CD4-positive, alpha-beta T cell treated with Interleukin-2 at 100 ng/mL for 4 hours (primary cell): ENCODE measurements around the gene CD52.

ENCODE experiments used
- DNase-seq: peaks from one replicate; pipeline ENCODE4 v3.0.0-alpha.2; 2020; ENCODE audit warnings: low spot score

Gene CD52, protein sequence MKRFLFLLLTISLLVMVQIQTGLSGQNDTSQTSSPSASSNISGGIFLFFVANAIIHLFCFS

DNA sequence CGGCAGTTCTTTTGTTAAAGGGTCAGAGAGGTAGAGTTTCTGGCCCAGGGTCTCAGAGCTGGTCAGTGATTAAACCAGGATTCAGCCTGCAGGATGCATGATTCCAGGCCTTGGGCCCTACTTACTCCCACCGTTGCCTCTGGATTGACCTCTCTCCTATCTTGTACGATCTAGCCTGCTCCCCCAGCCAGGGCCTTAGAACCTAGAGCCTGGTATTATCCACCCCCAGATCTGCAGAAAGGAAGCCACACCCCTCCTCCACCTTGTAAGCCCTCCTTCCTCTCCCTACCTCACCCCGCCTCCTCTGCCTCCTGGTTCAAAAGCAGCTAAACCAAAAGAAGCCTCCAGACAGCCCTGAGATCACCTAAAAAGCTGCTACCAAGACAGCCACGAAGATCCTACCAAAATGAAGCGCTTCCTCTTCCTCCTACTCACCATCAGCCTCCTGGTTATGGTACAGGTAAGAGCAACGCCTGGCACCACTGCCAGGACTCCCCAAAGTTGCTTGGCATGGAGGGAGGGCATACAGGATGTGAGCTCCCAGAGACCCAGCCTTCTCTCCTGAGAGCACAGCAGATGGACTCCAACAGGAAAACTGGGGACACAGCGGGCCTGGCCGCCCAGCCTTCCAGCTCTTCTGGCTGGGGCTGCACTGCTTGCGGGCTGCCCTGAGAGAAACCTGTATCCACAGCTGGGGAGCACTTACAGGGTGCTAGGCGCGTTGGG lies at the start of gene CD52:
Gene CD52, plus strand, starts transcription at position 347 of the 726 bp plus-strand sequence. Its CDS starts 60 bp downstream, at position 407.
- DNase-seq = peak; percentile 85

DNA sequence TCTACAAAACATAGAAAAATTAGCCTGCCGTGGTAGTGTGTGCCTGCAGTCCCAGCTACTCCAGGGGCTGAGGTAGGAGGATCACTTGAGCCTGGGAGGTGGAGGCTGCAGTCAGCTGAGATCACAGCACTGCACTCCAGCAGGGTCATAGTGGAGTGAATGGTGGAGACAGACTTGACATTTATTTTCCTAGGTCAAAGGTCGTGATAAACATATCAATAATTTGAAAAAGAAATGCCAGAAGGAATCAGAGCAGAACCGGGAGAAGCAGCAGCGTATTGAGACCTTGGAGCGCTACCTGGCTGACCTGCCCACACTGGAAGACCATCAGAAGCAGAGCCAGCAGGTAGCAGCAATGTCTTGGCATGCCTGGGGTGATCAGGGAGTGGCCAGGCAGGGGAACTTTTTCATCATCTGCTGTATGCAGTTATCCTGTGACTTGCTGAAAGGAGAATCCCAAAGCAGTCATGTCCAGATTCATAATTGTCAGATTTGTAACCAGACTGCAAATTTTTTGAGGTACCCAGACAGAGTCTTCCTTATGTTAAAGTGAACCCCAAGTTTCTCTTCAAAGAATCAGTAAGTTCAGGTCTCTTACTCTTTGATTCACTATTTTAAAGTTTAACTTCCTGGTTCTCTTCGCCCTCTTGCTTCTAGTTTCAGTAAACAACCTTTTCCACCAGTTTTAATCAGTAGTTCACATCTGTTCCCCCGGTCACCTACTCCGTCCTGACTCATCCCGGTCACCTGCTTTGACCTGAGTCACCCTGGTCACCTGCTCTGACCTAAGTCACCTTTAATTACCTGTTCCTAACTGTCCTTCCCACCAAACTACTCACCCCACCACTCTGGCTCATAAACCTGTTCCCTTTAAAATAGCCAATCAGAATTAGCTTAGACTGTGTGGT lies 49.2 kb upstream of the CD52 start:
- DNase-seq = no peak

DNA sequence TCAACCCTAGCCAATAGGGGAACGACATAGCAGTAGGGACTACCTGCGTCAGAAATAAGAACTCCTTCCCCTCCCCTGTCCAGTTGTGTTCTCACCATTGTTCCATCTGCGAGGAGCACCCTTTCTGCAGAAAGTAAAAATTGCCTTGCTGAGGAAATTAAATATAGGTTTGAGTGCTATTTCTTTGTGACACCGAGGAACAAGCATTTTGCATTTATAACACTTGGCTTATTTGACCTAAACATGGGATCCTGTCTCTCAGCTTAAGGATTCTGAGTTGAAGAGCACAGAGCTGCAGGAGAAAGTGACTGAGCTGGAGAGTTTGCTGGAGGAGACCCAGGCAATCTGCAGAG lies 48.6 kb upstream of the CD52 start:
- DNase-seq = no peak

GRCh38 chr1:26274801-26275425 lies 42.8 kb upstream of the CD52 start:
- DNase-seq = no peak

DNA sequence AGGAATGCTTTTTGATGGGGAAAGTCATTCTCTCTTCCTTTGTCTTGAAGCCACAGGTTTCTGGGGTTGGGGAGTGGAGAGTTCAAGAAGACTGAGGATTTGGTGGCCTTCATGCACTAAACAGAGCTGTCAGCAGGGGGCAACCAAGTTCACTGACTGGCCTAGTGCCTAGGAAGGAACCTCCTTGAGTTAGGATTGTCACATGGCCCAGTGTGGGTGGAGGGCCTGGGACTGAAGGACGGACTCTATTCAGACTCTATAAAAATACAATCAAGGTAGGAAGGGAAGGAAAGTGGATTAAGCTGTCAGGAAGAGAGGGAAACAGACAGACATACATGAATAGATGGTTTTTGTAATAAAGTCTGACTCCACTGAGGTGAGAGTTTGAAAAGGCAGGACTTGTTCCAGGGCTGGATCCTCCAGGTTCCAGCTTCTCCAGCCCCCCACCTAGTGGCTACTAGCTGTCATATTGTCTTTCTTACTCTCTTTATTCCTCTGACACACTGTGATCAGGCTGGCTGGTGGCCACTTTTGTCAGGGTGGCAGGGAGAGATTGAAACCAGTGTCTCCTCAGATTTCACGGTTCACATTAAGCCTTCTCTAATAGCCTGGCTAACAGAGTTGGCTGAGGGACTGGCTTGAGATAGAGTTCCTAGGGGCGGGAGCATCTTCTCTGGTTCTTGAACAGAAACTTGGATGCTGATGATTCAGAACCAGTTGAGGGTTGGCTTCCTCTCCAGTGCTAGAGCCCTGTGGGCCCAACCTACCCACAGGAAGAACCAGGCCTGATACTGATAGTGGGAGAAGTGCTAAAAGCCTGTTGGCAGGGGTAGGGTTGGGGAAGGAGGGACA lies 42.0 kb upstream of the CD52 start:
- DNase-seq = peak; percentile 87

GRCh38 chr1:26276432-26276838 lies 41.3 kb upstream of the CD52 start:
- DNase-seq = no peak

GRCh38 chr1:26277261-26277661 lies 40.5 kb upstream of the CD52 start:
- no peak for DNase-seq

DNA sequence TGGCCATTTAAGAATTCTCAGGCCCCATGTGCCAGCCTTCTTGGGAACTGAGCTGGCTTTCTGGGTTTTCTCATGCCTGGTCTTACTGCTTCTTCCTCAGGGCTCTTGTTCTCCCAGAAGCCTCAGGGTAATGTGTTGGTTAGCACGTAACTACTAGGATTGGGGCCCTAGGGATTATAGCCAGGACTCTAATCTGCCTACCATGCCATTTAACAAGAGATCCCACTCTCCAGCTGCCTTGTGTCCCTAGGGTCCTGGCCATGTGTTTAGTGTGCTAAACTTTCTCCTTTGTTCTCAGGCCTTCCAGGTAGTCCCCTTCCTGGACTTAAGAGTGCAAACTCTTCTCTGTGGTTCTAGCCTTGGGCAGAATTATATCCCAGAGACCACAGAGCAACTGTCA lies 40.0 kb upstream of the CD52 start:
- no peak for DNase-seq

DNA sequence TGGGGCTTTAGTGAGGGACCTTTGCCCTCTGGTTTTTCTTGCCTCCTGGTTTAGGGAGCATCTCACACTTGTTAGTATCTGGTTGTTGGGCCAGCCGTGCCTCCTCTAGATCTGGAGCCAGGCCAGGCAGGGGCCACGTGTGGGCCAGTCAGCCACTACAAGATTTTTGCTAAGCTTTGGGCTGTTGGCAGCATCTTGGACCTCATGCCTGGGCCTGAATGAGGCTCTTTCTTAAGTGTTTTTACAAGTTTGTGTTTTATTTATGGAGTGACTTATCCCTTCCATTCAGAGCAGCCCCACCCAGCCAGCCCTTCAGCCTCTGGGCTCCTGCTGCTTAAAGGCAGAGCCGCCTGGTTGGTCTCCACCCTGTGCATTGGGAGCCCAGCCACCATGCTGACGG lies 39.5 kb upstream of the CD52 start:
- no peak for DNase-seq

- peak; percentile 41 for DNase-seq
Measured at GRCh38 chr1:26278724-26279455, 38.9 kb upstream of the CD52 start.

DNA sequence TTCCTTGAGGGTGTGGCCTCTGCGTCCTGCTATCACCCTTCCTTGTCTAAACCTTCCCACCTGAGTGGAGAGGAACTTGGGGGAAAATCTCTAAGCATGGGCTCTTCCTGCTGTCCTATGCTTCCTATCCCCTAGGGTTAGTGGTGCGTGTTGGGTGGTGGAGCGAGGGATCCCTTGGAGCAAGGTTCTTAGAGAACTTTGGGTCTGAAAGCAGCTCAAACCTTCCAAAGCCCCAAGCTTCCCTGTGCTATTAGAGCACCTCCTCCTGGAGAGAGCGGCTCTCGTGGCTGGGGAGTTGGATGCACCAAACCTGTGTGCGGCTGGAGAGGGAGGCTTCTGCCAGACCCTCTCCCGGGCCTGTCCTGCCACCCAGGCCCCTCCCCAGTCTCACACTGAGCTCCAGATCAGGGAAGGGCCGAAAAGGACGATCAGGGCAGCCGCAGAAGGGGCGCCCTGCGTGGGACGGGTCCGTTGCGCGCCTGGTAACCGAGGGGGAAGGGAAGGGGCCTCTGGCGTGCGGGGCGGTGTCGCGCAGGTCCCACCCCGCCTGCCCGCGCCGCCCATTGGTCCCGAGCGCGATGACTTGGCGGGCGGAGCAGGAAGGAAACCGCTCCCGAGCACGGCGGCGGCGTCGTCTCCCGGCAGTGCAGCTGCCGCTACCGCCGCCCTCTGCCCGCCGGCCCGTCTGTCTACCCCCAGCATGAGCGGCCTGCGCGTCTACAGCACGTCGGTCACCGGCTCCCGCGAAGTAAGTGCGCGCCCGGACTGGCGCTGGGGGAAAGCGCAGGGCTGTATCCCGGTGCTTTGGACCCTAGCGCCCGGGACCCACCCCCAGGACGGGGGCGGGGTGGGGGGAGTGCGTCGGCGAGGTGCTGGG lies 38.1 kb upstream of the CD52 start, which contains the start of gene SH3BGRL3:
Gene SH3BGRL3, plus strand, starts transcription at position 631 of the 877 bp plus-strand sequence. Its CDS starts 70 bp downstream, at position 701.
- DNase-seq = peak; percentile 85

DNA sequence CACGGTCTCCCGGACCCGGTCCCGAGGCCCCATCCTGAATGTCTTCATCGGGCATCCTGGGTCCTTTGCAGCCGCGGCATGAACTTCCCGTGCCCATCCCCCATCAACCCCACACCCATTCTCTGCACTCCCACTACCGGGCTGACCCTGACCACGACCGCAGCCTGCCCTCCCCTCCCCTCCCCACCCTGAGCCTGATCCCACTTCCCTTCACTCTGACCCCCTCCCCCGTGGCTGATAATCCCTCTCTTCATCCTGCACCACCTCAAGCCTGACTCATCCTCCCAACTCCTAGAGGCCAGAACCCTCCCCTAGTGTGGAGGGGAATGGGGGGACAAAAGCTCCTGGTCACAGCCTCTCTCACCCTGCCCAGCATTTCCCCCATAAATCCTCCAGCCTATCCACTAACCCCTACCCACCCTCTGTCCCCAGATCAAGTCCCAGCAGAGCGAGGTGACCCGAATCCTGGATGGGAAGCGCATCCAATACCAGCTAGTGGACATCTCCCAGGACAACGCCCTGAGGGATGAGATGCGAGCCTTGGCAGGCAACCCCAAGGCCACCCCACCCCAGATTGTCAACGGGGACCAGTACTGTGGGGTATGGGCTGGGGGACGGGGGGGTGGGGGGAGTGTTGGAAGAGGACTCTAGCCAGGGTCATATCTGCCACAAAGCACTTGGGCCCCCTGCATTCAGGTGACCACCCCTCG lies 37.3 kb upstream of the CD52 start:
- no peak for DNase-seq

DNA sequence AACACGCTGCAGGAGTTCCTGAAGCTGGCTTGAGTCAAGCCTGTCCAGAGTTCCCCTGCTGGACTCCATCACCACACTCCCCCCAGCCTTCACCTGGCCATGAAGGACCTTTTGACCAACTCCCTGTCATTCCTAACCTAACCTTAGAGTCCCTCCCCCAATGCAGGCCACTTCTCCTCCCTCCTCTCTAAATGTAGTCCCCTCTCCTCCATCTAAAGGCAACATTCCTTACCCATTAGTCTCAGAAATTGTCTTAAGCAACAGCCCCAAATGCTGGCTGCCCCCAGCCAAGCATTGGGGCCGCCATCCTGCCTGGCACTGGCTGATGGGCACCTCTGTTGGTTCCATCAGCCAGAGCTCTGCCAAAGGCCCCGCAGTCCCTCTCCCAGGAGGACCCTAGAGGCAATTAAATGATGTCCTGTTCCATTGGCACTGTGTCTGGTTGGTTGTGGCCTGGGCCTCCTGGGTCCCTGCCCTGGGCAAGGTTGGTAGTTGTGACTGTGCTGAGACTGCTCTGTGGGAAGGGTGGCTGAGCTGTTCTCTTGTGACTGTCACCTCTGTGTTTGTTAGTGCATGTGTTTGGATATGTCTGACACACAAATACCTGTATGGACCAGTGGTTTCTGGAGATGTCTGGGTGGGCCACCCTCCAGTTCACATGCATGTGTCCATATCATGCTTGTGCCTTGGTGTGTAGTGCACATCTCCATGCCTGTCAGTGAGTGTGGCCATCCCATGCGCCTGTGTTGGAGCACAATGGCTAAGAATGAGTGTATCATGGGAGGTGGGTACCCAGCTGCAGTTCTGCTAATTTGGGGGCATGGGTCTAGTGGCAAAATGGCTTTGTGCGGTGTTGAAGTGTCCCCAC lies 36.4 kb upstream of the CD52 start:
- peak; percentile 30 for DNase-seq

- DNase-seq = no peak
Measured at GRCh38 chr1:26281971-26282370, 35.8 kb upstream of the CD52 start.

GRCh38 chr1:26282401-26282918 lies 35.3 kb upstream of the CD52 start:
- no peak for DNase-seq

DNA sequence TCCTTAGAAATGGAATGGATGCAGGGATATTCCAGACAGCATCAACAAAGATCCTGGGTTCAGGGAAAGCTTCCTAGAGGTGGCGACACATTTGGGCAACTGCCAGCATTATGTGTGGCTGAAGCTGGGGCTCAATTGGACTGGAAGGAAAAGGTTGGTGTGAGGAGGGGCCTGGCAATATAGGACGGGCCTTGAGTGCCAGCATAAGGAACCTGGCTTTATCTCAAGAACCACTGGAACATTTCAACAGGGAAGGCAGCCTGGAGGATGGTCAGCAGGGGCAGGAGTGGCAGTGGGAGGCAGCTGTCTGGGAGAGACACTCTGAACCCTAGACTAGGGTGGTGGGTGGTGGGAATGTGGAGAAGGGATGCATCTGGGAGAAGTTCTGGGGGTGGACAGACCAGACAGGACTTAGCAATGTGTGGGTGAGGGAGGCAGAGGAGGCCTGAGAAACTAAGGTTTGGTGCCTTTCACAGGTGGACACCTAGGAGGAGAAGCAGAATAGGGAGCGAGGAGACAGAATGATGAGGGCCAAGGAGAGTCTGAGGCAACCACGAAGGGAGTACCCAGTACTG lies 34.4 kb upstream of the CD52 start:
- no peak for DNase-seq

- DNase-seq = no peak
Measured at GRCh38 chr1:26283871-26284596, 33.7 kb upstream of the CD52 start.
